NCI-H2227 (cell line): Measurements from ENCODE around the gene PLD1.
"Not testable (repeated sequence)": the region's sequence is repeated elsewhere in the genome, so short reads cannot be mapped to it uniquely, and the experiment has no call there.

Experiments
- DNase-seq: peaks from one replicate; lab custom pipeline; 2025; ENCODE audit not compliant: unreplicated experiment; lab: John Stamatoyannopoulos, UW

The PLD1 gene

GRCh38 chr3:171815973-171816595 is 5.8 kb upstream of the PLD1 start:
- no peak for DNase-seq

DNA sequence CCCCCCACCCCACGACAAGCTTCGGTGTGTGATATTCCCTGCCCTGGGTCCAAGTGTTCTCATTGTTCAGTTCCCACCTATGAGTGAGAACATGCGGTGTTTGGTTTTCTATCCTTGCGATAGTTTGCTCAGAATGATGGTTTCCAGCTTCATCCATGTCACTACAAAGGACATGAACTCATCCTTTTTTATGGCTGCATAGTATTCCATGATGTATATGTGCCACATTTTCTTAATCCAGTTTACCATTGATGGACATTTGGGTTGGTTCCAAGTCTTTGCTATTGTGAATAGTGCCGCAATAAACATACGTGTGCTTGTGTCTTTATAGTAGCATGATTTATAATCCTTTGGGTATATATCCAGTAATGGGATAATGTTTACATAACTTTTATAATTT is 4.4 kb upstream of the PLD1 start:
- DNase-seq, result not testable (repeated sequence)

DNA sequence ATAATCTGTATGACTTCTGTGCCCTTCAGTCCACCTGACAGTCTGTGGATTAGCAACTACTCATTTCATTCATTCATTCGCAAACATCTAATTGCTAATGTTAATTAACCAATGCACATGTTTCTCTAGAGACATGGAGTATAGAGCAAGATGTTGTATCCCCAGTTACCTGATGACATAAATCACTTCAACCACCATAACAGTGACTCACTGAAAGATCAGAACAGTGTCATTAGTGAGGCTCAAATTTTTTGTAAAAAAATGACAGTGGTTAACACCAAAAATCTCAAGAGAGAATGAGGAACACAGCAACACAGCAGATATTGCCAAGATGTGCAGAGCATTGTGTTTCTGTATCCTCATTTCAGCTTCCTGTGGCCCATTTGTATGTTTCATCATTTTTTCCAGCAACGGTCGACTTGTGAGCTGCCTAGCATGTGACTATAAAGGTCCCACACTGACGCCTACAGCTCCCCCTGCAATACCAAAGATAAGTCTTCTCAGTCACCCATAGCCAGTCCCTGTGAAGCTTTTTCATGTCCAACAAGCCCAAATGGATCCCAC is 3.7 kb upstream of the PLD1 start:
- no peak for DNase-seq

GRCh38 chr3:171813278-171813896 is 3.1 kb upstream of the PLD1 start:
- DNase-seq, result no peak

DNA sequence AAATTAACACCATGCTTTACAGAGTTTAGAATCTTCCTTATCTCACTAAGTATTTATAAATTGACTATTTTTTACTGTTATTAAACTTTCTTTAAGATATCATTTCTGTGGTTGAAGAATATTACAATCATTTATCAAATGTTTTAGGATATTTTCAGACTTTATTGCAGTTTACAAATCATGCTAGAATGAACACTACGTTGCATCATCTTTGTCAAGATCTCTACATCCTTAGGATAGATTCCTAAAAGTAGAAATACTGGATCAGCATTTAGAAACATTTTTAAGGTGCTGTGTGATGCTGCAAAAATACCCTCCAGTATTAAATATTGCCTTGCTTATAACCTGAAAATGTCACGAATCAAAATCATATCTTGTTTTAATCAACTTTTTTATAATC is 2.5 kb upstream of the PLD1 start:
- no peak for DNase-seq

DNA sequence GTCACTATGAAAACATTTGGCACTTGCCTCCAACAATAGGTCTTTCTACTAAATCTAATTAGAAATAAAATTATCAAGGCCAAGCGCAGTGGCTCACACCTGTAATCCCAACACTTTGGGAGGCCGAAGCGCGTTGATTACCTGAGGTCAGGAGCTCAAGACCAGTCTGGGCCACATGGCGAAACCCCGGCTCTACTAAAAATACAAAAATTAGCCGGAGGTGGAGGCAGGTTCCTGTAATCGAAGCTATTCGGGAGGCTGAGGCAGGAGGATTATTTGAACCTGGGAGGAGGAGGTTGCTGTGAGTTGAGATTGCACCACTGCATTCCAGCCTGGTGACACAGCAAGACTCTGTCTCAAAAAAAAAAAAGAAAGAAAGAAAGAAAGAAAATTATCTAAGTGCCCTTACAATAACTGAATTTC is 1.6 kb upstream of the PLD1 start:
- no peak for DNase-seq

- peak; percentile 8 for DNase-seq
These were observed 1.1 kb upstream of the PLD1 start for GRCh38 chr3:171811295-171811912.

DNA sequence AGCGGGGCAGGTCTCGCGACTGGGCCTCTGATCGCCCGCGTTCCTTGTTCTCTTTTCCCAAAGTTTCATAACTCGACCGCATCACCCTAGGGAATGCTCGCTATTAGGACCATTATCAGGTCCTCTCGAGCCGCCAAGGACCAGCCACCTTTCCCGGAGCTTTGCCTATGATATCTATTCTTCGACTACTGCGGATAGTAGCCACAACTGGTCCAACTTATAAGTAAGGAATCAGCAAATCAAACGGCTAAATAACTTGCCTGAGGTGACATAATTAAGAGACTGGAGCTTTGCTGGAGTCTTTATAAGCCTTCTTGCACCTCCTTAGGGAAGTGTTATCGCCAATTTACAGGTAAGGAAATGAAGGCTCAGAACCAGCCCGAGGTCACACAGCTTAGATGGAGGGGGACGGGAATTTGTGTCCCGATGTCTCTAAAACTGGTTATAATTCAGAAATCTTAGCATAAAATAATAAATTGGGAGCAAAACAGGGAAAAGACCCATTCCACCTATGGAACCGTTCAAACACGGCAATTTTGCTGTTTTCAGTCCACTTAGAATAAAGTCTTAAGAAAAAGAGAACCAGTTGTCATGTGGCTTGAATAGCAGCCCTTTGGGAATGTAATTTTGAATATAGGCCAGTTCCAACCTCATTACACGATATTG is 479 bp upstream of the PLD1 start:
- no peak for DNase-seq

GRCh38 chr3:171809611-171809860 is 747 bp downstream of the PLD1 start:
- DNase-seq, result peak; percentile 41

DNA sequence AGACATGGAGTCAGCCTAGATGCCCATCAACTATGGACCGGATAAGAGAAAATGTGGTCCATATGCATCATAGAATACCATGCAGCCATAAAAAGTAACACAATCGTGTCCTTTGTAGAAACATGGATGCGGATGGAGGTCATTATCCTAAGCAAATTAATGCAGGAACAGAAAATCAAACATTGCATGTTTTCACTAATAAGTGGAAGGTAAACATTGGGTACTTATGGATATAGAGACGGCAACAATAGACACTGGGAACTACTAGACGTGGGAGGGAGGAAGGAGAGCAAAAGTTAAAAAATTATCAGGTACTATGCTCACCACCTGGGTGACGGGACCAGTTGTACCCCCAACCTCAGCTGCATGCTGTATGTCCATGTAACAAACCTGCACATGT is 2.5 kb downstream of the PLD1 start:
- no peak for DNase-seq

DNA sequence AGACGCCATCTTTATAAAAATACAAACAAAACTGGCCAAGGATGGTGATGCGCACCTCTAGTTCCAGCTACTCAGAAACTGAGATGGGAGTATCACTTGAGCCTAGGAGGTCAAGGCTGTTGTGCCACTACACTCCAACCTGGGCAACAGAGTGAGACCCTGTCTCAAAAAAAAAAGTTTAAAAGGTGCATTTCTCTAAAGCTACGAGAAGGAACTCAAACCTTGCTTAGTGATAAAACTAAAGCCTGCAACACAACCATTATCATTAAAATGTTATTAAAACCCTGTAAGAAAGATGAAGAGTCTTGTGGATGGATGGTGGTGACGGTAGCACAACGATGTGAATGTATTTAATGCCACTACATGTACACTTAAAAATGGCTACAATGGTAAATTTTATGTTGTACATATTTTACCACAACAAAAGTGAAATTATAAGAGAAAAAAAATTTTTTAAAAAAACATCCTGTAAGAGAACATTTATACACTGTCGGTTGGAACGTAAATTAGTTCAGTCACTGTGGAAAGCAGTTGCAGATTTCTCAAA is 3.1 kb downstream of the PLD1 start:
- DNase-seq, result no peak

DNA sequence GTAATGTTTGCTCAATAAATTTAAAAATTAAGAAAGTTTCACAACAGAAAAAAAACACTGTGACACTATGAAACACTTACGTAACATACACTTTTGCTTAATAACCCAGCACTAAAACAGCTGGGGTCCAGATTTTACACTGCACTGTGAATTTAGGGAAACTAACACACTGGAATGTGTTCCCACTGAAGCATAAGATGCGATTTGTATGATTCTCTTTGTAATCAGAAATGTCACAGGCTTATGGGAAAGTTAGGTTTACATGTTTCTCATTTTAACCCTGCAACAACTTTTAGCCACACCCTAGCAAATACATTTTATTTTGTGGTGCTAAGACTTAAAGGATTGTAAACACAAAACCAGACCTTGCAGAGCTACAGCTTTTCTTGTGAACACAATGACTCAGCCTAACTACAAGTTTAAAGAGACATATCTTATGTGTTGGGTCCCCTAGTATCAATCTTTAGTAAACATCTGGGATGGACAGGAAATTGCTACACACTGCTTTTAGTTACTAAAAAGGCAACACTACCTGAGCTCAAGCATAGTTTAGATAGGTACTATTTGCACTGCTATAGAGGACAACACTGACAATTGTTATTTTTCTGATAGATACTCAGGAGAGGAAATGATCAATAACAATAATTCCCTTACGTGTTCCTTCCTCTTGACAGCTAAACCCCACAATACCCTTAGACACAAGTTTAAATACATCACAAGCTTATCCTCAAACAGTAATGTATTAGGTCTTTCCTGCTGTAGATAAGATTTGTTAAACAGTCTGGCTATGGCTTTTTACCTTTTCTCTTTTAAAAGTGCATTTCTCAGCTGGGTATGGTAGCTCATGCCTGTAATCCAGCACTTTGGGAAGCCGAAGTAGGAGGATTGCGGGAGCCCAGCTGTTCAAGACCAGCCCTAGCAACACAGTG is 3.8 kb downstream of the PLD1 start:
- no peak for DNase-seq

- no peak for DNase-seq
These were observed 4.6 kb downstream of the PLD1 start for GRCh38 chr3:171805687-171806086.

- DNase-seq, result no peak
These were observed 5.5 kb downstream of the PLD1 start for GRCh38 chr3:171804618-171805389.

GRCh38 chr3:171803044-171803443 is 7.2 kb downstream of the PLD1 start:
- no peak for DNase-seq

GRCh38 chr3:171802590-171802956 is 7.7 kb downstream of the PLD1 start:
- DNase-seq, result no peak

DNA sequence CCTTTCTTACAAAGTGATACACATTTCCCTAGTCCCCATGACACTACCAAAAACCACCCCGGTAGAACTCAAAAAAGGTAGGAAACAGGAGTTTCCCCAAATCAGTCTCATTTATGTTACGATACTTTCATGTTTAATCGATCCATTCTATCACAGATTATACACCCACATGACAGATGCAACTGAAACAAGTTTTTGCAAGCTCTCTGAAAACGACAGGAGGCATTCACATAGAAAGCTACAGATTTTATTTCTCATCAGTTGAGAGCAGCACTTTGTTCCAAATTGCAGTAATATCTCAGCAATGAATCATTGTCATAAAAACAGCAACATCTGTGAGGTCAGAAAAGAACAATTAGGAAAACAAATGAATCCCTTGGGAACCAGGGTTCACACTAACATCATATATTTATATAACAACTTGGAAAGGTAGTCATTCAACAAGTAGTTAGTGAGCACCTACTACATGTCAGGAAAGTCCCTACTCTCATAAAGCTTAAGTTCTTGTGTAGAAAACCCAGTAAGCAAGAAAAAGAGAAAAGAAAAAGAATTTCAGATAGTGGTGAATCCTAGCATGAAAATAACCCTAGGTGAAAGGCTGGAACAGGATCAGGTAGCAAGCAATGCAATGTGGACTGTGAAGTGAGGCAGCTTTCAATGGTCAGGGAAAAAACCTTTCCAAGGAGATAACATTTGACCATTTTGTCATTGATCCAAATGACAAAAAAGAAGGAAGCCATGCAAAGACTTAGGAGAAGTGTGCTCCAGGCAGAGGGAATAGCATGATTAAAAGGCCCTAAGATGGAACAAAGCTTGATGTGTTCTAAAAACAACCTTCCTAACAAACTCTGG is 8.3 kb downstream of the PLD1 start:
- DNase-seq, result no peak

DNA sequence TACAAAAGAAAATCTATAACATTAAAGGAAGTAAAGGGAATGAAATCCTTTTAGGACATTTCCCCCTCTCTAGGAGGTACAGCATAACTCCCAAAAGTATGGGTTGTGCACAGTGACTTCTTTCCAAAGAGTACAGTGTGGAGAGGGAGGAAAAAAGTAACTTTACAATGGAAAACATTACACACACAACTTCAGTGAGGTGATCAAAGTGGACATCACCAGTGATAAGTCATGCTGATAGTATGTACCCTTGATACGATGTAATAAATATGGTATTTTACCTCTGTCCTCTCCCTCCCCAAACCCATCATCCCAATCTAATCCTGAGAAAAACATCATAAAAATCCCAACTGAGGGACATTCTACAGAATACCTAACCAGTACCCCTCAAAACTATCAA is 10.8 kb downstream of the PLD1 start:
- DNase-seq, result no peak

- DNase-seq, result no peak
These were observed 12.4 kb downstream of the PLD1 start for GRCh38 chr3:171797873-171798272.
